ENCODE results near the gene PRR14.

DNA sequence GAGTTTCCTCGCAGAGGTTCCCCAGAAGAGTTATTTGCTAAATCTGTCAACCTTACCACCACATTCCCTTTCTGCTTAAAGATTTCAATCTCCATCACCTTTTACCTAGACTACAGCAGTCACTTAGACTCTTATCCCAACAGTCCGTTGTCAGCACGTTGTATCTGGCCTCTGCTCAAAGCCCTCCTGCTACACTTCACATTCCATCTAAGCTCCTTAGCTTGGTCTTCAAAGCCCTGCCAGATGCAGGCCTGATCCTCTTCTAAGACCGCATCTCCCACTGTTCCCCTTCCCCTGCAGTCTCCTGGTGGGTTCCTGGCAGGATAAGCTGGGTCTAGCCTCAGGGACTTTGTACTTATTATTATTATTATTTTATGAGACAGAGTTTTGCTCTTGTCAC, 37.9 kb downstream of the PRR14 start:
- TF ChIP-seq ZNF8 (CRISPR knock-in tag; IDR thresholded peaks at IDR 0.05) (no peak), ZNF565 (CRISPR knock-in tag; conservative IDR thresholded peaks at IDR 0.05; ENCODE audit: low read depth) (no peak), TCF4 (CRISPR knock-in tag; IDR thresholded peaks at IDR 0.05; ENCODE audit: borderline replicate concordance) (no peak), ARNTL (CRISPR knock-in tag; IDR thresholded peaks at IDR 0.05; ENCODE audit: borderline replicate concordance, low read depth) (no peak), CSDC2 (CRISPR knock-in tag; IDR thresholded peaks at IDR 0.05) (no peak), ISL1 (CRISPR knock-in tag; IDR thresholded peaks at IDR 0.05) (no peak), ZNF70 (CRISPR knock-in tag; IDR thresholded peaks at IDR 0.05) (no peak), TOX (CRISPR knock-in tag; IDR thresholded peaks at IDR 0.05; ENCODE audit: borderline replicate concordance) (no peak), PATZ1 (CRISPR knock-in tag; IDR thresholded peaks at IDR 0.05; ENCODE audit: borderline replicate concordance) (no peak)

All from SK-N-SH treated with all-trans-retinoic acid at 6 μM for 48 hours (cell line).